Liver (tissue), 9 donors: ENCODE results near the gene IER2. TPM values are rescaled to one million over a fixed set of nuclear protein-coding genes. Genes with fewer than 3 reads are reported as not detected.
"Not testable (repeated sequence)": the region's sequence is repeated elsewhere in the genome, so short reads cannot be mapped to it uniquely, and the experiment has no call there.

ENCODE experiments used
- DNase-seq: peaks from one replicate; pipeline ENCODE4 v3.0.0-alpha.2; 2017; ENCODE audit warnings: low spot score
- H3K27ac ChIP-seq, 2 donors: one replicate each; pipeline ENCODE4 v1.7.0; 2013; ENCODE audit warnings: inconsistent platforms in 2 of 2, low read length in 2 of 2, control low read depth in 1 of 2, low read depth in 1 of 2, mild to moderate bottlenecking in 1 of 2
- H3K27me3 ChIP-seq, 4 donors: one replicate each; pipeline versions ENCODE4 v1.6.1 to v1.7.0; 2013; ENCODE audit warnings: low read length in 3 of 4, inconsistent platforms in 1 of 4, mild to moderate bottlenecking in 1 of 4, moderate library complexity in 1 of 4; ENCODE audit not compliant: control insufficient read depth in 4 of 4, insufficient read depth in 4 of 4
- H3K36me3 ChIP-seq, 4 donors: one replicate each; pipeline versions ENCODE4 v1.6.1 to v1.7.0; 2013; ENCODE audit warnings: low read length in 3 of 4, mild to moderate bottlenecking in 3 of 4, low read depth in 1 of 4, moderate library complexity in 1 of 4; ENCODE audit not compliant: control insufficient read depth in 4 of 4, insufficient read depth in 3 of 4
- H3K4me1 ChIP-seq, 4 donors: one replicate each; pipeline versions ENCODE4 v1.6.1 to v1.7.0; 2013; ENCODE audit warnings: low read length in 3 of 4, mild to moderate bottlenecking in 3 of 4, moderate library complexity in 1 of 4; ENCODE audit not compliant: control insufficient read depth in 4 of 4, insufficient read depth in 4 of 4
- H3K4me3 ChIP-seq, 3 donors: one replicate each; pipeline versions ENCODE4 v1.6.1 to v1.7.0; 2013; ENCODE audit warnings: low read length in 3 of 3, control low read depth in 1 of 3, low read depth in 1 of 3, mild to moderate bottlenecking in 1 of 3
- H3K9ac ChIP-seq, 2 donors: one replicate each; pipeline ENCODE4 v1.7.0; 2013; ENCODE audit warnings: low read length in 2 of 2, mild to moderate bottlenecking in 2 of 2, moderate library complexity in 2 of 2, control low read depth in 1 of 2, low read depth in 1 of 2
- H3K9me3 ChIP-seq, 4 donors: one replicate each; pipeline versions ENCODE4 v1.6.1 to v1.7.0; 2013; ENCODE audit warnings: low read length in 3 of 4; ENCODE audit not compliant: control insufficient read depth in 4 of 4
- CTCF ChIP-seq: fragments of 150-350 bp; IDR thresholded peaks from 2 replicates; pipeline ENCODE4 v1.5.1; 2017; ENCODE audit warnings: improper control_type of control experiment, low read depth, low read length; ENCODE audit not compliant: missing input control
- FOXA2 ChIP-seq: IDR thresholded peaks from 2 replicates; pipeline ENCODE4 v1.6.1; 2016; ENCODE audit warnings: antibody characterized with exemption
- GABPA ChIP-seq, 2 donors: IDR thresholded peaks in 1 of 2; conservative IDR thresholded peaks in 1 of 2; 2 replicates each; pipeline ENCODE4 v1.6.1; 2016; ENCODE audit warnings: antibody characterized with exemption in 2 of 2, mild to moderate bottlenecking in 1 of 2, moderate library complexity in 1 of 2
- HNF4G ChIP-seq: IDR thresholded peaks from 2 replicates; pipeline ENCODE4 v1.6.1; 2016; ENCODE audit warnings: antibody characterized with exemption
- NR2F2 ChIP-seq: IDR thresholded peaks from 2 replicates; pipeline ENCODE4 v1.6.1; 2016; ENCODE audit warnings: antibody characterized with exemption
- RXRA ChIP-seq, 2 donors: IDR thresholded peaks; 2 replicates each; pipeline ENCODE4 v1.6.1; 2017 to 2018; ENCODE audit warnings: antibody characterized with exemption in 2 of 2, mild to moderate bottlenecking in 1 of 2
- SP1 ChIP-seq: IDR thresholded peaks from 2 replicates; pipeline ENCODE4 v1.6.1; 2018; ENCODE audit warnings: antibody characterized with exemption, mild to moderate bottlenecking
- TAF1 ChIP-seq: conservative IDR thresholded peaks from 2 replicates; pipeline ENCODE4 v1.6.1; 2016; ENCODE audit warnings: antibody characterized with exemption, mild to moderate bottlenecking
- WGBS: extraction: QIAGEN DNeasy Blood & Tissue Kit; methylation state at CpG from one replicate; pipeline ENCODE4 v1.1.7; 2013; 5-methylcytosine and 5-hydroxymethylcytosine counted together
- polyA plus RNA-seq, 2 donors: library from polyadenylated mRNA; stranded (reverse) in 1 of 2; unstranded in 1 of 2; fragments of 200-250 nt in 1 of 2; fragments of >200 nt in 1 of 2; fragmentation: Nextera tagmentation in 1 of 2; extraction: Ambion mirVana in 1 of 2; gene quantifications; one replicate each; pipeline versions ENCODE4 v1.2.1 to v1.2.3, GENCODE V29; 2013 to 2015
- total RNA-seq, 2 donors: library from RNA; depleted of rRNA; stranded (reverse); fragments of >200 nt; gene quantifications; one replicate each; pipeline ENCODE4 v1.2.3, GENCODE V29; 2014
- TF ChIP-seq, protein P1 (sequence below): IDR thresholded peaks from 2 replicates; pipeline ENCODE4 v1.6.1; 2016; ENCODE audit warnings: antibody characterized with exemption, mild to moderate bottlenecking
- TF ChIP-seq, protein P2 (sequence below): IDR thresholded peaks from 2 replicates; pipeline ENCODE4 v1.6.1; 2016; ENCODE audit warnings: antibody characterized with exemption
- TF ChIP-seq, protein P3 (sequence below): IDR thresholded peaks from 2 replicates; pipeline ENCODE4 v1.6.1; 2016; ENCODE audit warnings: antibody characterized with exemption
- donor health status: healthy.
- donor health status: healthy.
- donor health status: healthy.
- donor health status: healthy.
- donor health status: healthy.

Gene IER2
- total and polyA plus RNA-seq, 4 donors: 11.4 to 38.9 (median 21.9) TPM

GRCh38 chr19:13186688-13187087 lies 36.5 kb downstream of the IER2 start:
- H3K36me3 ChIP-seq, H3K9me3 ChIP-seq, H3K27ac ChIP-seq, DNase-seq, H3K4me3 ChIP-seq, H3K9ac ChIP-seq, H3K27me3 ChIP-seq: not testable (repeated sequence)
- WGBS: 93% methylated on average over 38 of the region's 38 CpGs
- peaks cover 2 to 14% (median 11%) of the 10 kb centered on the region in 4 donors for H3K4me1 ChIP-seq

DNA sequence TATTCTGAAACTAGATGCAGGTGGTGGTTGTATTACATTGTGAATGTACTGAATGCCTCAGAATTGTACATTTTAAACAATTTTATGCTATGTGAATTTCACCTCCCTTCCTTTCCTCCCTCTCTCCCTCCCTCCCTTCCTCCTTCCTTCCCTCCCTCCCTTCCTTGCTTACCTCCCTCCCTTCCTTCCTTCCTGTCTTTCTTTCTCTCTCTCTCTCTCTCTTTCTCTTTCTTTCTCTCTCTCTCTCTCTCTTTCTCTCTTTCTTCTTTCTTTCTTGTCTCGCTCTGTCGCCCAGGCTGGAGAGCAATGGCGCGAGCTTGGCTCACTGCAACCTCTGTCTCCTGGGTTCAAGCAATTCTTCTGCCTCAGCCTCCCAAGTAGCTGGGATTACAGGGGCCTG lies 37.2 kb downstream of the IER2 start:
- no peak for TF ChIP-seq HNF4G
- TF ChIP-seq, protein P1, sequence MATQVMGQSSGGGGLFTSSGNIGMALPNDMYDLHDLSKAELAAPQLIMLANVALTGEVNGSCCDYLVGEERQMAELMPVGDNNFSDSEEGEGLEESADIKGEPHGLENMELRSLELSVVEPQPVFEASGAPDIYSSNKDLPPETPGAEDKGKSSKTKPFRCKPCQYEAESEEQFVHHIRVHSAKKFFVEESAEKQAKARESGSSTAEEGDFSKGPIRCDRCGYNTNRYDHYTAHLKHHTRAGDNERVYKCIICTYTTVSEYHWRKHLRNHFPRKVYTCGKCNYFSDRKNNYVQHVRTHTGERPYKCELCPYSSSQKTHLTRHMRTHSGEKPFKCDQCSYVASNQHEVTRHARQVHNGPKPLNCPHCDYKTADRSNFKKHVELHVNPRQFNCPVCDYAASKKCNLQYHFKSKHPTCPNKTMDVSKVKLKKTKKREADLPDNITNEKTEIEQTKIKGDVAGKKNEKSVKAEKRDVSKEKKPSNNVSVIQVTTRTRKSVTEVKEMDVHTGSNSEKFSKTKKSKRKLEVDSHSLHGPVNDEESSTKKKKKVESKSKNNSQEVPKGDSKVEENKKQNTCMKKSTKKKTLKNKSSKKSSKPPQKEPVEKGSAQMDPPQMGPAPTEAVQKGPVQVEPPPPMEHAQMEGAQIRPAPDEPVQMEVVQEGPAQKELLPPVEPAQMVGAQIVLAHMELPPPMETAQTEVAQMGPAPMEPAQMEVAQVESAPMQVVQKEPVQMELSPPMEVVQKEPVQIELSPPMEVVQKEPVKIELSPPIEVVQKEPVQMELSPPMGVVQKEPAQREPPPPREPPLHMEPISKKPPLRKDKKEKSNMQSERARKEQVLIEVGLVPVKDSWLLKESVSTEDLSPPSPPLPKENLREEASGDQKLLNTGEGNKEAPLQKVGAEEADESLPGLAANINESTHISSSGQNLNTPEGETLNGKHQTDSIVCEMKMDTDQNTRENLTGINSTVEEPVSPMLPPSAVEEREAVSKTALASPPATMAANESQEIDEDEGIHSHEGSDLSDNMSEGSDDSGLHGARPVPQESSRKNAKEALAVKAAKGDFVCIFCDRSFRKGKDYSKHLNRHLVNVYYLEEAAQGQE: no peak
- no peak for TF ChIP-seq NR2F2
- TF ChIP-seq, protein P2, sequence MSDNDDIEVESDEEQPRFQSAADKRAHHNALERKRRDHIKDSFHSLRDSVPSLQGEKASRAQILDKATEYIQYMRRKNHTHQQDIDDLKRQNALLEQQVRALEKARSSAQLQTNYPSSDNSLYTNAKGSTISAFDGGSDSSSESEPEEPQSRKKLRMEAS: no peak
- TF ChIP-seq CTCF: no peak

DNA sequence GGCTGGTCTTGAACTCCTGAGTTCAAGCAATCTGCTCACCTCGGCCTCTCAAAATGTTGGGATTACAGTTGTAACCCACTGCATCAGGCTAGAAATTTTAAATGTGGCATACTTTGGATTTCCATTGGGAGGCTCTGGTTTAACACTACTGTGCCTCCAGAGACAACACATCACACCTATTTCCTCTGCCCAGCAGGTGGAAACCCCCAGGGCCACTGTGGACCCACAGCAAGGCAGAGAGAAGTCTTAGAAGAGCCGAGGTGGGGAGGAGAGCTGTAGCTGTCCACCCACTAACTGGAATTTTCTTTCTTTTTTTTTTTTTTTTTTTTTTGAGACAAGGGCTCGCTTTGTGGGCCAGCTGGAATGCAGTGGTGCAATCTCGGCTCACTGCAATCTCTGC lies 39.4 kb downstream of the IER2 start:
- DNase-seq: no peak
- Histone ChIP-seq H3K4me3 (no peak overlapping the region), H3K27me3 (no peaks in the 10 kb centered on the region), H3K9me3 (no peaks in the 10 kb centered on the region), H3K9ac (no peak overlapping the region), H3K27ac (no peak overlapping the region), H3K4me1 (peaks cover 3 to 12% (median 7%) of the 10 kb centered on the region in 4 donors), H3K36me3 (no peaks in the 10 kb centered on the region)
- TF ChIP-seq FOXA2: no peak
- TF ChIP-seq RXRA (IDR thresholded peaks at IDR 0.05): no peak
- no peak for TF ChIP-seq GABPA (IDR thresholded peaks at IDR 0.05 in 1 of 2, conservative IDR thresholded peaks at IDR 0.05 in 1 of 2)
- TF ChIP-seq, protein P1: no peak
- TF ChIP-seq, protein P3, sequence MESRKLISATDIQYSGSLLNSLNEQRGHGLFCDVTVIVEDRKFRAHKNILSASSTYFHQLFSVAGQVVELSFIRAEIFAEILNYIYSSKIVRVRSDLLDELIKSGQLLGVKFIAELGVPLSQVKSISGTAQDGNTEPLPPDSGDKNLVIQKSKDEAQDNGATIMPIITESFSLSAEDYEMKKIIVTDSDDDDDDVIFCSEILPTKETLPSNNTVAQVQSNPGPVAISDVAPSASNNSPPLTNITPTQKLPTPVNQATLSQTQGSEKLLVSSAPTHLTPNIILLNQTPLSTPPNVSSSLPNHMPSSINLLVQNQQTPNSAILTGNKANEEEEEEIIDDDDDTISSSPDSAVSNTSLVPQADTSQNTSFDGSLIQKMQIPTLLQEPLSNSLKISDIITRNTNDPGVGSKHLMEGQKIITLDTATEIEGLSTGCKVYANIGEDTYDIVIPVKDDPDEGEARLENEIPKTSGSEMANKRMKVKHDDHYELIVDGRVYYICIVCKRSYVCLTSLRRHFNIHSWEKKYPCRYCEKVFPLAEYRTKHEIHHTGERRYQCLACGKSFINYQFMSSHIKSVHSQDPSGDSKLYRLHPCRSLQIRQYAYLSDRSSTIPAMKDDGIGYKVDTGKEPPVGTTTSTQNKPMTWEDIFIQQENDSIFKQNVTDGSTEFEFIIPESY: no peak
- no peak for TF ChIP-seq CTCF
- TF ChIP-seq TAF1: no peak
- no peak for TF ChIP-seq SP1
- 73% methylated on average over 4 of the region's 4 CpGs for WGBS

More for the DNA sequence above, 37.2 kb downstream of the IER2 start:
- Histone ChIP-seq H3K9me3 (no peaks in the 10 kb centered on the region), H3K4me1 (peaks cover 3 to 9% (median 7%) of the 10 kb centered on the region in 4 donors), H3K9ac (no peak overlapping the region), H3K36me3 (no peaks in the 10 kb centered on the region), H3K27ac (no peak overlapping the region), H3K27me3 (no peaks in the 10 kb centered on the region), H3K4me3 (no peak overlapping the region)
- WGBS: 96% methylated on average over 4 of the region's 4 CpGs
- no peak for DNase-seq
